T-helper 17 cell (primary cell): ENCODE data around the gene TSLP. TPM values are rescaled to one million over a fixed set of nuclear protein-coding genes. Genes with fewer than 3 reads are reported as not detected.

ENCODE experiments used
- ATAC-seq: fragments of 150-1000 bp; cut with Tn5 transposase; 2 replicates; pipeline ENCODE4 v1.10.0; 2021; ENCODE audit warnings: mild to moderate bottlenecking, moderate library complexity
- DNase-seq, 3 donors: peaks; one replicate each; pipeline versions ENCODE4 v3.0.0 to v3.0.0-alpha.2; 2020 to 2021
- H3K9me3 ChIP-seq: one replicate; pipeline ENCODE4 v1.7.0; 2013; ENCODE audit warnings: low read length, mild to moderate bottlenecking; ENCODE audit not compliant: control insufficient read depth, poor library complexity, severe bottlenecking
- H3K27ac Mint-ChIP-seq: one replicate; pipeline ENCODE4 v1.8.0; 2022; ENCODE audit warnings: mild to moderate bottlenecking, moderate library complexity, mixed read lengths
- H3K27me3 Mint-ChIP-seq: one replicate; pipeline ENCODE4 v1.8.0; 2022; ENCODE audit warnings: mixed read lengths
- H3K36me3 Mint-ChIP-seq: one replicate; pipeline ENCODE4 v1.8.0; 2022; ENCODE audit warnings: low read depth, mixed read lengths
- H3K4me1 Mint-ChIP-seq: one replicate; pipeline ENCODE4 v1.8.0; 2022; ENCODE audit warnings: mild to moderate bottlenecking, mixed read lengths
- H3K4me3 Mint-ChIP-seq: one replicate; pipeline ENCODE4 v1.8.0; 2022; ENCODE audit warnings: mild to moderate bottlenecking, moderate library complexity, mixed read lengths
- total RNA-seq, 4 donors: library from RNA in 2 of 4; stranded (reverse) in 2 of 4; gene quantifications; one replicate each; pipeline ENCODE4 v1.2.3 and lab custom pipeline; 2022 to 2026

Gene TSLP
- total RNA-seq, 2 donors from 2014 or later: not detected

DNA sequence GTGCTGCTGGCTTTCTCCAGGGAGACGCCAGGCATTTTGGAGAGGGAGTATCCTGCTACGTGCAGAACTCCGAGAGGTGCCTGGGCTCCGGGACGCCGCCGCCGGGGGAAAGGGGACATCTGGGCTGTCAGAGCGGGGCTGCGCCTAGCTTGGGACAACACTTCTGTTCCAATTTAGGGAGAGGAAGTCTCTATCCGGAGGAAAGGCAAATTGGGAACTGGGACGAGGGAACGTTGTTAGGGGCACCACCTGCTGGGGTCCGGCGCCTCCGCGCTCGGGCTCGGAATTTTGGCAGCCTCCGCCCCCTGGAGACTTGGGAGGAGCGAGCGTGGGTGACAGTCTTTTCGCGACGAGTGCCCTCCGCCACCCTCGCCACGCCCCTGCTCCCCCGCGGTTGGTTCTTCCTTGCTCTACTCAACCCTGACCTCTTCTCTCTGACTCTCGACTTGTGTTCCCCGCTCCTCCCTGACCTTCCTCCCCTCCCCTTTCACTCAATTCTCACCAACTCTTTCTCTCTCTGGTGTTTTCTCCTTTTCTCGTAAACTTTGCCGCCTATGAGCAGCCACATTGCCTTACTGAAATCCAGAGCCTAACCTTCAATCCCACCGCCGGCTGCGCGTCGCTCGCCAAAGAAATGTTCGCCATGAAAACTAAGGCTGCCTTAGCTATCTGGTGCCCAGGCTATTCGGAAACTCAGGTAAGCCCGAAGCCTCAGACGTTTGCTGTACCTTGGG lies 1.6 kb downstream of the TSLP start:
- ATAC-seq: peak; percentile 87
- peaks cover 84% of the 10 kb centered on the region for H3K27me3 Mint-ChIP-seq
- H3K36me3 Mint-ChIP-seq: peaks cover 7% of the 10 kb centered on the region
- H3K4me1 Mint-ChIP-seq: peaks cover 24% of the 10 kb centered on the region
- peak overlapping the region; percentile 97 for H3K4me3 Mint-ChIP-seq
- peak; percentile 14 to 19 (median 19) for DNase-seq
- no peaks in the 10 kb centered on the region for H3K9me3 ChIP-seq
- peak overlapping the region; percentile 45 for H3K27ac Mint-ChIP-seq

DNA sequence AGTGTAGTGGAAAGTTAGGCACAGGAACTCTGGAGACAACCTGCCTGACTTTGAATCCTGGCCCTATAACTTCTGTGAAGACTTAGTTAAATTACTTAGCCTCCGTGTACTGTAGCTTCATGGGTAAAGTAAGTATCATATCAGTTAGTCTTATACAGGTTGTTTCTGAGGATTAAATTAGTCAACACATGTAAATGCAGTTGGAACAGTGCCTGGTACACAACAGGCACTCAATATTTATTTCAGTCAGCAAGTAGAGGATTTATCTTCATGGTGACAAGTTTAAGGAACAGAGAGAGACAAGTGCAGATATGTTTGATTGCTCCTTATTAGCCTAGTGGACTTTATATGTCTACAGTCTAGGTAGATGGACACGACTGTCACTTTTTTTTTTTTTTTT lies 2.7 kb downstream of the TSLP start:
- Mint-ChIP-seq H3K4me1 (peaks cover 24% of the 10 kb centered on the region), H3K4me3 (peak overlapping the region; percentile 25), H3K27me3 (peaks cover 80% of the 10 kb centered on the region), H3K27ac (no peak overlapping the region), H3K36me3 (peaks cover 10% of the 10 kb centered on the region)
- DNase-seq (no peak), ATAC-seq (no peak)
- H3K9me3 ChIP-seq: no peaks in the 10 kb centered on the region

DNA sequence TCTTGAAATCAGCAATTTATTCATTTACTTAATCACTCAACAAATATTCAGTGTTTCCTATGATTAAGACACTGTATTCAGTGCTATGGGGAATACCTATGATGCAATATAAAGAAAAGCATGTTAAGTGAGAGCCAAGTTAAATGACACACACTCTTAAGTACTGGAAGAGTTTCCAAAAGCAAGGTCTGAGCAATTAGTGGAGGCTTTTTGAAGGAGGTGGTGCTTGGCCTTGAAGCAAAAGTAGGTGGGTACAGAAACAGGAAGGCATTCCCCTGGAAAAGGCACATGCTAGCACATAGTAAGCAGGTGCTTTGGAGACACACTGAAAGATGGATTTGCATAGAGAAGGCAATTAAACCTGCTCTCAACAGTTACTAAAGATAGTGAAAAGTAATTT lies 4.0 kb downstream of the TSLP start:
- ATAC-seq (no peak), DNase-seq (no peak)
- peaks cover 23% of the 10 kb centered on the region for H3K4me1 Mint-ChIP-seq
- no peak overlapping the region for H3K4me3 Mint-ChIP-seq
- no peak overlapping the region for H3K27ac Mint-ChIP-seq
- peaks cover 7% of the 10 kb centered on the region for H3K36me3 Mint-ChIP-seq
- peaks cover 77% of the 10 kb centered on the region for H3K27me3 Mint-ChIP-seq
- no peaks in the 10 kb centered on the region for H3K9me3 ChIP-seq

DNA sequence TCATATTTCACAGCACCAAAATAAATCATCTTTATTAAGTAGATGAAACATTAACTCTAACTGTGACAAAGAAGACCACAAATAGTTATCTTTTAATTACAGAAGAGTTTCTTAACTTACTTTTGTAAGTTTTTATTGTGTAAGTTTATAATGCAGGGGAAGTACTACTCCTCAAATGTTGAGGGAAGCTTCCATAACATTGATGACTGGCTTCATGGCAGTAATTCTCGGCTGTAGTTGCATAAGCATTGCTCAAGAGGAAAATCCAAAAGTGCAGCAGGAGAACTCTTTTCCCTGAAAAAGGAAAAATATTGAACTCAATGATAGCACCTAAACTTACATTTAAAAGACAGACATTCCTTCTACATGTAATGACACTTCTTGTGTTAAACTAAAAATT lies 4.6 kb downstream of the TSLP start:
- DNase-seq: no peak
- Mint-ChIP-seq H3K27ac (no peak overlapping the region), H3K36me3 (peaks cover 7% of the 10 kb centered on the region), H3K4me3 (no peak overlapping the region), H3K27me3 (peaks cover 74% of the 10 kb centered on the region), H3K4me1 (peaks cover 17% of the 10 kb centered on the region)
- no peaks in the 10 kb centered on the region for H3K9me3 ChIP-seq
- ATAC-seq: no peak

DNA sequence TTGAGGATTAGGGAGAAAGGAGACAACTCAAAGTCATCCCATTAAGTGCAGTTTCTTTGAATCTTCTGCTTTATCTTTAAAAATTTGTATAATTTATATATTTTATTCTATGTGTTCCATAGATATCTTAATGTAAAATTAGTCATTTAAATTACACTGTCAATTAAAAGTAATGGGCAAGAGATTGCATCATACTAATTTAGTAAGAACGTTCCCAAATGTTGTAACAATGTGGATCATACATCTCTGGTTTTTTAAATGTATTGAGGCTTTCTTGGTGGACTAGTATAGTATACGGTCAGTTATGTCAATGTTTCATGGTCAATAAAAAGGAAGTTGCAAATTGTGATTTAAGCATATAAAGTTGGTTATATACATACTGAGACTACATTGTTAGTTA lies 6.2 kb downstream of the TSLP start:
- H3K4me3 Mint-ChIP-seq: no peak overlapping the region
- H3K9me3 ChIP-seq: no peaks in the 10 kb centered on the region
- no peak for ATAC-seq
- H3K27ac Mint-ChIP-seq: no peak overlapping the region
- H3K27me3 Mint-ChIP-seq: peaks cover 72% of the 10 kb centered on the region
- peaks cover 13% of the 10 kb centered on the region for H3K4me1 Mint-ChIP-seq
- DNase-seq: no peak
- peaks cover 7% of the 10 kb centered on the region for H3K36me3 Mint-ChIP-seq

DNA sequence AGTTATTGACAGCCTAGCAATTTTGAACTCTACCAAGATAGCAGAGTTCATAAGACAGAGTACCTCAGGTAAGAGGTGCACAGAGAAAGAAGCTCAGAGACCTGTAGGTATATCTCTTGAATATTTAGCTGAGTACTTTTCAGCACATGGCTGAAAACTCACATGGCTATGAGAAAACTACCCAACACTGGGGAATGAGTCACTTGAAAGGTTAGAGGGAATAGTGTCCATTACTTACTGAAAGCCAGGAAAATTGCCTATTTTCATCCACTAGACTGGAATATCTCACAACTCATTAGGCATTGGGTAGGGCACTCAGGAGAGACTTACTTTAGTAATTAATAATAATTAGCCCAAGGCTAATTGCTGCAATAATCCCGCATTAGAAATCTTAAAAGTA lies 8.3 kb downstream of the TSLP start:
- DNase-seq (no peak), ATAC-seq (no peak)
- H3K36me3 Mint-ChIP-seq: peaks cover 3% of the 10 kb centered on the region
- peaks cover 69% of the 10 kb centered on the region for H3K27me3 Mint-ChIP-seq
- H3K9me3 ChIP-seq: no peaks in the 10 kb centered on the region
- peaks cover 2% of the 10 kb centered on the region for H3K4me1 Mint-ChIP-seq
- no peak overlapping the region for H3K4me3 Mint-ChIP-seq
- no peak overlapping the region for H3K27ac Mint-ChIP-seq

DNA sequence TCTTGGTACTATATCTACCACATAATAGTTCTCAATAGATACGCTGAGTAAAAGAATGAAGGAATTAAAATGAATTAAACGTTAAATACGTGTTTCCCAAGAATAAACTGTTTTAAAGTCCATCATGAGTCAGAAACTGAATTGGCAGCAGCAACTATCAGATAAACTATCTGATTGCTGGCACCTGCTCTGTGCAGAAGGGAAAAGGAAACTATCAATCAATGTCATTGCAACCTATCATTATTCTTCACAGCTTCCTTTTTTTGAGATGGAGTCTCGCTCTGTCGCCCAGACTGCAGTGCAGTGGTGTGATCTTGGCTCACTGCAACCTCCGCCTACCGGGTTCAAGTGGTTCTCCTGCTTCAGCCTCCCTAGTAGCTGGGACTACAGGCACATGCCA lies 11.8 kb downstream of the TSLP start:
- Mint-ChIP-seq H3K27ac (peak overlapping the region; percentile 29), H3K4me3 (no peak overlapping the region), H3K36me3 (peaks cover 3% of the 10 kb centered on the region), H3K27me3 (peaks cover 48% of the 10 kb centered on the region), H3K4me1 (peaks cover 2% of the 10 kb centered on the region)
- H3K9me3 ChIP-seq: no peaks in the 10 kb centered on the region
- no peak for DNase-seq
- ATAC-seq: no peak

DNA sequence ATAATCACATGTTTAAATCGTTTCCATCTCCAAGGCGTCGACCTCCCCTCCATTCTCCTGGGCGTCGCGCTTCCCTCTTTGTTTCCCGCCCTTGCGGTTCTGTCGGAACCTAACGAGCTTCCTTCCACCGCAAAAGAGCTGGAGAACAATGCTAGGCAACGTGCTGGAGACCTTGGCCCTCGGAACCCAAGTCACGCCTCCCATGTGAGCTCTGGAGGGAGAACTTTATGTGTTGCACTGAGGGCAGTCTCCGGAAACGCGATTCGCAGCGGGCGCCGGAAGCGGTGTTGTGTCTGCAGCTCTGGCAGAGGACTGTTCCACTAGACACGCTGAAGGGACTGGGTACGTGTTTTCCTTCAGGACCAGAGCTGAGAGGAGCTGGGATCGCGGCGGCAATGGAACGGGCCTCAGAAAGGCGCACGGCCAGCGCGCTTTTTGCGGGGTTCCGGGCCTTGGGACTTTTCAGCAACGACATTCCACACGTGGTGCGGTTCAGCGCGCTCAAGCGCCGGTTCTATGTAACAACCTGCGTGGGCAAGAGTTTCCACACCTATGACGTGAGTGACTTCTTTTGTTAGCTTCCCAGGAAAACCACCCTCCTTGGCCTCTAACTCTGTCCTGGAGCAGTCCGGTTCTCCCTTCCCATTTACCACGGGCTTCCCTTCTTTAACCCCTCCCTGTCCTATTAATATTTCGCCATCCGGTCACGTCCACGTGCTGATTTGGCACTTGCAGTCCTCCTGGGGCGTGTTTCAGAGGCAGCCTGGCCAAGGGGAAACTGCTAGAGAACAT lies 20.7 kb downstream of the TSLP start, which contains the start of gene WDR36:
Gene WDR36, plus strand, starts transcription at position 287 of the 792 bp plus-strand sequence. Its CDS starts 109 bp downstream, at position 396.
- Mint-ChIP-seq H3K27me3 (peaks cover 6% of the 10 kb centered on the region), H3K4me3 (peak within 1 kb of the TSS; percentile 98), H3K4me1 (peaks cover 21% of the 10 kb centered on the region), H3K27ac (peak within 1 kb of the TSS; percentile 94), H3K36me3 (no peaks in the 10 kb centered on the region)
- H3K9me3 ChIP-seq: no peaks in the 10 kb centered on the region
- ATAC-seq (peak; percentile 96), DNase-seq (peak; percentile 71 to 87 (median 73))

DNA sequence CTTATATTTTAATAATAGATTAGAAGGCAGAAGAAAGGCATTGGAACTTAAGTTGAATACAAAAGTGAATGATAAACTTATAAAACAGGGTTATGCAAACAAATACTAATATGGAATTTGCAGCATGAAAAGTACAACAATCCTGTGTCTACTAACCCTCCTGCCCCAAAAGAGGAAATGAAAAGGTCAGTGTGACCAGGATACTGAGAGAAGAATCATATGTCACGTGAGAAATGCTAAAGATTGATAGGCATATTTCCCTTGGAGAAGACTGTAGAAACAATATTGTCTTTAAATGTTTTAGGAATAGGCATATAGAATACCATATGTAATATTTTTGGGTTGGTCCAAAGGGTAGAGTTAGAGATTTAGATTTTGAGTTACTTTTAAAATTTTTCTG lies 24.5 kb downstream of the TSLP start:
- H3K4me1 Mint-ChIP-seq: peaks cover 26% of the 10 kb centered on the region
- no peaks in the 10 kb centered on the region for H3K9me3 ChIP-seq
- H3K36me3 Mint-ChIP-seq: peaks cover 6% of the 10 kb centered on the region
- no peak for DNase-seq
- H3K27me3 Mint-ChIP-seq: peaks cover under 1% of the 10 kb centered on the region
- H3K4me3 Mint-ChIP-seq: no peak overlapping the region
- no peak overlapping the region for H3K27ac Mint-ChIP-seq
- ATAC-seq: no peak

DNA sequence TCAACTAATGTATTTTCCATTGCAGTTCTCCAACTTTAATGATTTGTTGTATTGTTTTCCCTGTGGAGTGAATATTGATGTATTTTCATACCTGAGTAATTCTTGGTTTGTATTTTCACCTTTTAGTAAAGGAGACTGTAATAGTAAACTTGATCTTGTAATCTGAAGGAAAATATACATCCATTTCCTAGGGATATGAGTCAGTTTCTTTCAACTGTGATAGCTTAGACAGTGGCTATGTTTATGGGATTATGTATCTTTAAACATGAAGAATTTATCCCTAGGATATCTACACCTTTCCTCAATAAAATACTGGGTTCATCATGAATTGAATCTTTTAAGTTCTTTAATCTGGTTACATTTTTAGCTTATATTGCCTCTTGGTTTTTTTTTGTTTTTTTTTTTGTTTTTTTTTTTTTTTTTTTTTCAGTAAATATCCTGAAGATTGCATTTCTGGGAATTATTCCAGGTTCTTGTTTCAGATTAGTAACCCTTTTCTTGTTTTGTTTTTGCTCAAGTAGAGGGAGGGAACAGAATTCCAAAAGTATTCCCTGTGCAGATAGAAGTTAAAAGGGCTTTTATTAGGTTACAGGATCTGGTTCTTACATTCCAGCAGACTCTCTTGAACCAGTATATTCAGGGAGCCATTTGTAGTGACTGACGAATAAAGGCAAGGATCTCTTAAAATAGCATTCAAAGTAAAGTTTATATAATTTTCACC lies 27.7 kb downstream of the TSLP start:
- DNase-seq (no peak), ATAC-seq (no peak)
- no peaks in the 10 kb centered on the region for H3K27me3 Mint-ChIP-seq
- H3K9me3 ChIP-seq: no peaks in the 10 kb centered on the region
- peaks cover 12% of the 10 kb centered on the region for H3K4me1 Mint-ChIP-seq
- no peak overlapping the region for H3K4me3 Mint-ChIP-seq
- H3K27ac Mint-ChIP-seq: no peak overlapping the region
- peaks cover 8% of the 10 kb centered on the region for H3K36me3 Mint-ChIP-seq

DNA sequence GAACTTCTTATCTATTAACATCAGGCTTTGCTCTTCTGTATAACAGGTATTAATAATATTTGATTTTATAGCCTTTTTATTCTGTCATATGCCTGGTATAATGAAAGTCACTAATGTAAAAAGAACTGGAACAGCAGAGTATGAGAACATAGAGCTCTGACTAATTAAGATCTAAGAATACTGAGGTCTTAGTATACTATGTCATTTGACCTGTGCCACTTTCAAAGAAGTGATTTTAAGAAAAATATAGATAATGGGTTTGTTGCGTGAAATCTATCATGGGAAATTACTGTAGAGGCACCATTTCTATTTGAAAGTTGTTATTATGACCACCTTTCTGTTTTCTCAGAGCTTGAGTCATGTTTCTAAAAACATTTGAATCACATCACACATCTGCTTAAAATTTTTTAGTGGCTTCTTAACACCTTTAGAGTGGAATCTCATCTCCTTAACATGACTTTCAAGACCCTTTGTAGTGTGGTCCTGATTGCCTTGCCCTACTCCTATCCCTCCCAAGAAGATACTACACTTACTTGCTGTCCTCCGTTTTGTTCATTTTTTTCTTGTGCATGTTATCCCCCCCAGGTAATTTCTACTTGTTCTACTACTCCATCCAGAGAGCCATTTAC lies 34.9 kb downstream of the TSLP start:
- Mint-ChIP-seq H3K36me3 (peaks cover 11% of the 10 kb centered on the region), H3K4me3 (no peak overlapping the region), H3K27me3 (no peaks in the 10 kb centered on the region), H3K4me1 (peaks cover 8% of the 10 kb centered on the region), H3K27ac (no peak overlapping the region)
- ATAC-seq (no peak), DNase-seq (no peak)
- H3K9me3 ChIP-seq: no peaks in the 10 kb centered on the region

DNA sequence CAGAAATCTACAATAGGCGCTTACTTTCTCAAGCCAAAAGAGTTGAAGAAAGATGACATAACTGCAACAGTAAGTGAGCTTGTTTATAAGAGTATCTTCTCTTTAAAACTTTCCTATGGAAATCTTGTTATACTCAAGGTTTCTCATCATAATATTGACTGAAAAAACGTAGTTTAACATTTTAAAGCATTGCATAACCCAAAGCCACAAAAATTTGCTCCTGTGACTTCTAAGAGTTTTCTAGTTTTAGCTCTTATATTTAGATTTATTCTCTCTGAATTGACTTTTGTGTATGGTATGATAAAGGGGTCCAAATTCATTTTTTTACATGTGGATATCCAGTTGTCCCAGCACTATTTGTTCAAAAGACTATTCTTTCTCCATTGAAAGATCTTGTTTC lies 35.9 kb downstream of the TSLP start:
- peaks cover 14% of the 10 kb centered on the region for H3K36me3 Mint-ChIP-seq
- ATAC-seq: no peak

DNA sequence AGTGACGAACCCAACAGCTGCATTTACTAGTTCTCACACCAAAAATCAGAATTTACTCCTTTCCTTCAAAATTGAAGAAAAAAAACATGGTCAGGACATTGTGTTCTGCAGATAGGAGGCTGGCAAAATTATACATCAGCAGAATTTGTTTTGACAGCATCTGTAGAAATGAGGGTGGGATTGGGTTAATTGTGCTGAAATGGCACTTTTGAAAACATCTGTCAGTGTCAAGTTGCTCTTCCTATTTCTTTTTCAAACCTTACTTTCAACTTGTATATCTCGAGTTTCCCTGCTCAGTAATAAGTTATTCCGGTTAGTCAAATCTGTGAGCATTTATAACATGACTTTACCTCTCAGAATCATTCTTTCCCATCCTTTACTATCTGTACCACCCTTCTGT lies 40.4 kb downstream of the TSLP start:
- no peak overlapping the region for H3K27ac Mint-ChIP-seq
- H3K36me3 Mint-ChIP-seq: peaks cover 2% of the 10 kb centered on the region
- ATAC-seq: no peak
- H3K4me1 Mint-ChIP-seq: peaks cover 3% of the 10 kb centered on the region
- no peak for DNase-seq
- H3K4me3 Mint-ChIP-seq: no peak overlapping the region
- H3K27me3 Mint-ChIP-seq: no peaks in the 10 kb centered on the region
- no peaks in the 10 kb centered on the region for H3K9me3 ChIP-seq

More for the DNA sequence above, 35.9 kb downstream of the TSLP start:
- Mint-ChIP-seq H3K4me1 (peaks cover 8% of the 10 kb centered on the region), H3K27me3 (no peaks in the 10 kb centered on the region), H3K27ac (peak overlapping the region; percentile 11), H3K4me3 (no peak overlapping the region)
- no peaks in the 10 kb centered on the region for H3K9me3 ChIP-seq
- DNase-seq: no peak
